H1 (cell line): Measurements from ENCODE around the gene TMPRSS9. TPM values are rescaled to one million over a fixed set of nuclear protein-coding genes. Genes with fewer than 3 reads are reported as not detected.
A peak's percentile ranks its signal among the peaks of the same experiment; 100 is the strongest.

Source experiments
- CTCF ChIA-PET: fragments of 300-600 bp; sonication (Branson Sonifier 250); formaldehyde crosslinking; loops from one replicate; lab custom pipeline; 2021; ENCODE audit not compliant: partially characterized antibody; lab: Charles Lee
- POLR2A ChIA-PET: fragments of 300-600 bp; sonication (Branson Sonifier 250); formaldehyde crosslinking; loops from one replicate; lab custom pipeline; 2021; ENCODE audit warnings: inconsistent platforms; ENCODE audit not compliant: partially characterized antibody; lab: Charles Lee
- DNase-seq, 2 experiments: peaks; one replicate each; pipeline versions ENCODE4 v3.0.0 to v3.0.0-alpha.2; 2010 to 2022; ENCODE audit warnings: low spot score in 2 of 2, low read depth in 1 of 2, mixed read lengths in 1 of 2
- FAIRE-seq: peaks from 2 replicates; lab custom pipeline; 2011; peaks lifted over from hg19 to GRCh38; lab: Jason Lieb, UNC
- H2AFZ ChIP-seq: 2 replicates; pipeline ENCODE4 v1.8.1; 2012; ENCODE audit warnings: low read length, inconsistent platforms
- H2AK5ac ChIP-seq: 2 replicates; pipeline ENCODE4 v1.6.1; 2013; ENCODE audit warnings: low read depth, low read length
- H2BK120ac ChIP-seq: replicated peaks from 2 replicates; pipeline ENCODE3; 2013; ENCODE audit warnings: low read depth, low read length, inconsistent platforms
- H2BK12ac ChIP-seq: 2 replicates; pipeline ENCODE4 v1.6.1; 2013; ENCODE audit warnings: low read depth, low read length
- H2BK15ac ChIP-seq: 2 replicates; pipeline ENCODE4 v1.6.1; 2013; ENCODE audit warnings: low read length
- H2BK20ac ChIP-seq: 2 replicates; pipeline ENCODE4 v1.6.1; 2013; ENCODE audit warnings: low read length
- H2BK5ac ChIP-seq: 2 replicates; pipeline ENCODE4 v1.6.1; 2013; ENCODE audit warnings: low read depth, low read length
- H3K14ac ChIP-seq: 2 replicates; pipeline ENCODE4 v1.6.1; 2013; ENCODE audit warnings: inconsistent platforms; ENCODE audit not compliant: insufficient read length
- H3K18ac ChIP-seq: 2 replicates; pipeline ENCODE4 v1.6.1; 2013; ENCODE audit warnings: low read length; ENCODE audit errors: extremely low read depth
- H3K23ac ChIP-seq: 2 replicates; pipeline ENCODE4 v1.6.1; 2013; ENCODE audit warnings: inconsistent platforms; ENCODE audit not compliant: insufficient read length
- H3K23me2 ChIP-seq: 2 replicates; pipeline ENCODE4 v1.6.1; 2013; ENCODE audit warnings: low read depth, low read length
- H3K27ac ChIP-seq: 2 replicates; pipeline ENCODE4 v1.6.1; 2011; ENCODE audit warnings: low read depth, low read length, inconsistent platforms
- H3K27me3 ChIP-seq, 4 experiments: replicated peaks in 1 of 4; 1 replicate in 1 of 4; 2 replicates in 3 of 4; pipeline versions ENCODE4 v1.6.1 to v1.8.1; 2011 to 2013; ENCODE audit warnings: low read length in 3 of 4, mild to moderate bottlenecking in 3 of 4, inconsistent platforms in 2 of 4, mixed read lengths in 2 of 4, moderate library complexity in 1 of 4; ENCODE audit not compliant: control insufficient read depth in 3 of 4, insufficient read depth in 3 of 4; ENCODE audit errors: extremely low read depth in 1 of 4
- H3K36me3 ChIP-seq, 4 experiments: 2 replicates each; pipeline versions ENCODE4 v1.6.1 to v1.8.1; 2011 to 2013; ENCODE audit warnings: mild to moderate bottlenecking in 4 of 4, low read length in 3 of 4, moderate library complexity in 2 of 4, control low read depth in 1 of 4, inconsistent platforms in 1 of 4; ENCODE audit not compliant: insufficient read depth in 4 of 4, control insufficient read depth in 2 of 4
- H3K4ac ChIP-seq: replicated peaks from 2 replicates; pipeline ENCODE3; 2013; ENCODE audit warnings: low read length, low read depth, mixed read lengths, inconsistent platforms; ENCODE audit not compliant: insufficient read length
- H3K4me1 ChIP-seq, 4 experiments: replicated peaks in 1 of 4; 1 replicate in 1 of 4; 2 replicates in 3 of 4; pipeline versions ENCODE4 v1.6.1 to v1.8.1; 2011 to 2013; ENCODE audit warnings: low read length in 3 of 4, inconsistent platforms in 2 of 4, mixed read lengths in 1 of 4; ENCODE audit not compliant: insufficient read depth in 4 of 4, control insufficient read depth in 3 of 4
- H3K4me2 ChIP-seq, 2 experiments: 2 replicates each; pipeline versions ENCODE4 v1.6.1 to v1.8.1; 2011 to 2013; ENCODE audit warnings: low read depth in 2 of 2, low read length in 2 of 2, control low read depth in 1 of 2, inconsistent platforms in 1 of 2, mild to moderate bottlenecking in 1 of 2; ENCODE audit not compliant: insufficient read depth in 1 of 2
- H3K4me3 ChIP-seq, 4 experiments: fragments of 200-600, 300-600 bp in 1 of 4; sonication (generic), shearing (Covaris generic), sonication (Bioruptor Twin) in 1 of 4; 2 replicates each; pipeline versions ENCODE4 v1.5.1 to v1.8.1; 2011 to 2016; ENCODE audit warnings: low read length in 4 of 4, low read depth in 3 of 4, control low read depth in 2 of 4, inconsistent platforms in 2 of 4, mild to moderate bottlenecking in 2 of 4, mixed read lengths in 1 of 4, moderate library complexity in 1 of 4; ENCODE audit not compliant: insufficient read depth in 2 of 4; ENCODE audit errors: extremely low read depth in 1 of 4
- H3K56ac ChIP-seq: replicated peaks from 2 replicates; pipeline ENCODE3; 2013; ENCODE audit warnings: low read depth, mild to moderate bottlenecking, mixed read lengths, low read length, inconsistent platforms; ENCODE audit not compliant: insufficient read length
- H3K79me1 ChIP-seq: 2 replicates; pipeline ENCODE4 v1.6.1; 2013; ENCODE audit warnings: low read depth, low read length, control low read depth
- H3K79me2 ChIP-seq, 2 experiments: 2 replicates each; pipeline versions ENCODE4 v1.6.1 to v1.8.1; 2012 to 2013; ENCODE audit warnings: low read length in 2 of 2, mild to moderate bottlenecking in 2 of 2, inconsistent platforms in 1 of 2; ENCODE audit not compliant: insufficient read depth in 2 of 2, control insufficient read depth in 1 of 2
- H3K9ac ChIP-seq, 4 experiments: replicated peaks in 1 of 4; 1 replicate in 1 of 4; 2 replicates in 3 of 4; pipeline versions ENCODE4 v1.6.1 to v1.8.1; 2011 to 2013; ENCODE audit warnings: low read depth in 3 of 4, low read length in 3 of 4, control low read depth in 2 of 4, mild to moderate bottlenecking in 2 of 4, moderate library complexity in 2 of 4, inconsistent platforms in 1 of 4; ENCODE audit errors: extremely low read depth in 1 of 4
- H3K9me3 ChIP-seq, 2 experiments: 2 replicates each; pipeline versions ENCODE4 v1.6.1 to v1.8.1; 2012 to 2013; ENCODE audit warnings: mild to moderate bottlenecking in 2 of 2, moderate library complexity in 2 of 2, control low read depth in 1 of 2, inconsistent platforms in 1 of 2, low read depth in 1 of 2, low read length in 1 of 2, mixed read lengths in 1 of 2; ENCODE audit not compliant: insufficient read depth in 2 of 2
- H4K20me1 ChIP-seq, 2 experiments: replicated peaks in 1 of 2; 2 replicates each; pipeline versions ENCODE3 to v1.8.1; 2011 to 2013; ENCODE audit warnings: inconsistent platforms in 2 of 2, low read length in 2 of 2, mild to moderate bottlenecking in 1 of 2; ENCODE audit not compliant: insufficient read depth in 2 of 2, control insufficient read depth in 1 of 2
- H4K5ac ChIP-seq: 2 replicates; pipeline ENCODE4 v1.6.1; 2013; ENCODE audit warnings: low read length, low read depth, mixed read lengths, inconsistent platforms; ENCODE audit not compliant: insufficient read length
- H4K8ac ChIP-seq: 2 replicates; pipeline ENCODE4 v1.8.0; 2013; ENCODE audit warnings: mild to moderate bottlenecking, moderate library complexity, low read length, inconsistent platforms; ENCODE audit not compliant: insufficient read depth; ENCODE audit errors: extremely low read depth
- H4K91ac ChIP-seq: replicated peaks from 2 replicates; pipeline ENCODE3; 2013; ENCODE audit warnings: low read length, mixed read lengths, inconsistent platforms; ENCODE audit not compliant: insufficient read length
- BACH1 ChIP-seq: IDR thresholded peaks from 2 replicates; pipeline ENCODE4 v1.6.1; 2012; ENCODE audit warnings: low read length, improper control_type of control experiment
- CHD2 ChIP-seq: IDR thresholded peaks from 2 replicates; pipeline ENCODE4 v1.6.1; 2012; ENCODE audit warnings: low read length, improper control_type of control experiment
- KDM1A ChIP-seq: fragments of 200-600, 300-600 bp; sonication (generic); IDR thresholded peaks from 2 replicates; pipeline ENCODE4 v1.7.1; 2016; ENCODE audit warnings: mild to moderate bottlenecking, low read length, borderline replicate concordance
- KDM5A ChIP-seq: fragments of 200-600 bp; IDR thresholded peaks from 2 replicates; pipeline ENCODE4 v1.7.1; 2012; ENCODE audit warnings: mild to moderate bottlenecking, low read length, inconsistent platforms, mixed read lengths
- PHF8 ChIP-seq: fragments of 200-600 bp; sonication (generic); conservative IDR thresholded peaks from 2 replicates; pipeline ENCODE4 v1.7.1; 2012; ENCODE audit warnings: low read depth, mild to moderate bottlenecking, inconsistent platforms, low read length, moderate library complexity
- RBBP5 ChIP-seq: IDR thresholded peaks from 2 replicates; pipeline ENCODE4 v1.7.1; 2012; ENCODE audit warnings: low read depth, mild to moderate bottlenecking, inconsistent platforms, low read length, moderate library complexity, borderline replicate concordance
- SAP30 ChIP-seq: fragments of 300-600 bp; sonication (generic); IDR thresholded peaks from 2 replicates; pipeline ENCODE4 v1.7.1; 2012; ENCODE audit warnings: low read length, moderate library complexity, mild to moderate bottlenecking, inconsistent platforms; ENCODE audit not compliant: insufficient read depth, insufficient replicate concordance
- SP1 ChIP-seq: IDR thresholded peaks from 2 replicates; pipeline ENCODE4 v1.6.1; 2011; ENCODE audit warnings: low read depth, low read length
- SP2 ChIP-seq: IDR thresholded peaks from 2 replicates; pipeline ENCODE4 v1.6.1; 2012; ENCODE audit warnings: mild to moderate bottlenecking, low read length, inconsistent platforms
- TAF1 ChIP-seq: IDR thresholded peaks from 2 replicates; pipeline ENCODE4 v1.6.1; 2011; ENCODE audit warnings: mild to moderate bottlenecking, low read depth, low read length
- TAF7 ChIP-seq: optimal IDR thresholded peaks from 2 replicates; pipeline ENCODE3; 2011; ENCODE audit warnings: low read depth, mild to moderate bottlenecking, inconsistent platforms, low read length, moderate library complexity, borderline replicate concordance
- TEAD4 ChIP-seq: IDR thresholded peaks from 2 replicates; pipeline ENCODE4 v1.6.1; 2012; ENCODE audit warnings: low read depth, low read length, inconsistent platforms, mixed read lengths
- ZNF274 ChIP-seq: IDR thresholded peaks from 2 replicates; pipeline ENCODE4 v1.7.0; 2012; ENCODE audit warnings: low read length, borderline replicate concordance; ENCODE audit errors: extremely low read depth
- WGBS, 2 experiments: shearing (Covaris generic) in 1 of 2; methylation state at CpG; one replicate each; pipeline versions ENCODE4 v1.1.6 to v1.1.7; 2013 to 2015; ENCODE audit warnings: low lambda C conversion rate in 2 of 2, mixed read lengths in 2 of 2, inconsistent platforms in 1 of 2, low coverage in 1 of 2, missing lambda C conversion rate in 1 of 2; ENCODE audit not compliant: insufficient replicate concordance in 2 of 2, insufficient coverage in 1 of 2, insufficient read length in 1 of 2; ENCODE audit errors: extremely low coverage in 1 of 2, missing lambda C conversion rate in 1 of 2; 5-methylcytosine and 5-hydroxymethylcytosine counted together
- polyA plus RNA-seq, 7 experiments: library from polyadenylated mRNA; depleted of rRNA in 3 of 7; stranded (reverse) in 5 of 7; unstranded in 2 of 7; fragments of >200 nt in 5 of 7; fragments of 200-250 nt in 2 of 7; gene quantifications; 1 replicate in 5 of 7; 2 replicates in 1 of 7; 4 replicates in 1 of 7; pipeline versions ENCODE4 v1.2.1 to v1.2.3, GENCODE V29; 2011 to 2013; ENCODE audit warnings: missing spikeins in 2 of 7, mixed read lengths in 2 of 7
- total RNA-seq: library from RNA; stranded (reverse); fragmentation: NEBNext Ultra II Directional; extraction: Animal tissue kit (Norgen Biotek cat#: 25700); gene quantifications from 2 replicates; pipeline ENCODE4 v1.2.1, GENCODE V29; 2021

TMPRSS9 gene
- total and polyA plus RNA-seq, 2 of the 8 experiments (the other 6 are each of a cell fraction or from before 2014, with no cell fraction given) = 0.15 to 0.19 TPM

DNA sequence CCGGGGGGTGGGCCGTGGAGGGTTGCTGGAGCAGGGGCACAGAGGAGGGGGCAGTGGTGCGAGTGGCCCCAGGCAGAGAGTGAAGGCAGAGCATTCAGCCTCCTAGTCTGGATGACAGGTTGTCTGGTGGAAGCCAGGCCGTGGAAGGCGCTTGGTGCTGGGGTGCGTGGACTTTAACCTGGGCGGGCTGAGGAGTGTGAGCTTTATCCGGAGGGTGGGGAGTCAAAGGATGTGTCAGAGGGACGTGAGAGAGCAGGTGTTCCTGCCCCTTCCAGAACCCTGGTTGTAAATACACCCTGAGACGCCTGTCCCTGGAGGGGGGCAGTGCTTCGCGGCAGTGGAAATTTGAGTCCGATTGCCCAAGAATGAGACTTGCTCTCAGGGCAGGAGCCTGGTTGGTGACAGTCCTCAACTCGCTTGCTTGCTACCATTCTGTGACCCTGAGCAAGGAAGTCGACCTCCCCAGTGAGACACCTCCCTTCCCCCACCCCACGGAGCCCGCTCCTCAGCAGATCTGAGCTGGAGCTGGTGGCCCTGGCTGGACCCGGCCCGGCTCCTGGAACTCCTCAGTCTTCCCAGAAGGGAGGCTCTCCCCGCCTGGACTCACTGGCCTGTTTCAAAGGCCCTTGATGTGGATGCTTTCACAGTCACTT lies 29.3 kb upstream of the TMPRSS9 start:
- no peak overlapping the region for H2AFZ ChIP-seq
- FAIRE-seq (no peak), DNase-seq (peak in 1 of 2 experiments; percentile 54)
- H3K27ac ChIP-seq = no peak overlapping the region
- no peak overlapping the region for H3K56ac ChIP-seq
- no peak overlapping the region for H2BK12ac ChIP-seq
- H4K8ac ChIP-seq = peak overlapping the region; percentile 64; the same call in 1 of the 2 replicates
- ChIA-PET CTCF (interaction anchor here (0.7 to 6.3 kb wide), 4 partner anchors 15 to 143 kb away, joined by 3 to 27 read pairs (median 4); no protein-coding TSS in a partner anchor), POLR2A (interaction anchor here (0.6 to 1.8 kb wide), 8 partner anchors 9 to 92 kb away, joined by 3 to 9 read pairs (median 3); no protein-coding TSS in a partner anchor)
- H3K14ac ChIP-seq = no peak overlapping the region
- H4K5ac ChIP-seq = no peak overlapping the region
- H3K27me3 ChIP-seq = no peaks in the 10 kb centered on the region
- H3K9me3 ChIP-seq = peaks cover 0 to 5% of the 10 kb centered on the region in 2 experiments; a peak in 1 of 4 replicates
- peak overlapping the region; percentile 46 for H4K91ac ChIP-seq
- H3K9ac ChIP-seq = no peak overlapping the region
- H3K4ac ChIP-seq = no peak overlapping the region
- no peak overlapping the region for H2BK15ac ChIP-seq
- peaks cover 0 to 4% (median 0%) of the 10 kb centered on the region in 4 experiments; a peak in 2 of 8 replicates for H3K36me3 ChIP-seq
- H2BK5ac ChIP-seq = no peak overlapping the region
- H3K23ac ChIP-seq = no peak overlapping the region
- peaks cover 1 to 20% of the 10 kb centered on the region in 2 experiments for H4K20me1 ChIP-seq
- no peak overlapping the region; a peak in 1 of 8 replicates for H3K4me3 ChIP-seq
- H2AK5ac ChIP-seq = no peak overlapping the region; the same call in 1 of the 2 replicates
- peaks cover 11% of the 10 kb centered on the region; the same call in 1 of the 2 replicates for H3K23me2 ChIP-seq
- H3K4me1 ChIP-seq = peaks cover 0 to 33% (median 15%) of the 10 kb centered on the region in 4 experiments; a peak in 6 of 7 replicates
- peak overlapping the region; percentile 25 to 35 for H3K4me2 ChIP-seq
- H3K79me2 ChIP-seq = peaks cover 7 to 64% of the 10 kb centered on the region in 2 experiments
- H3K18ac ChIP-seq = no peak overlapping the region; the same call in 1 of the 2 replicates
- WGBS, 2 experiments = 80% methylated on average over 20 of the region's 20 CpGs; no CpG with 5 or more reads in 1 of the 2 experiments
- no peak overlapping the region for H2BK120ac ChIP-seq
- H3K79me1 ChIP-seq = peaks cover 26% of the 10 kb centered on the region
- H2BK20ac ChIP-seq = no peak overlapping the region
- TF ChIP-seq BACH1 = no peak
- no peak for TF ChIP-seq PHF8
- TF ChIP-seq SP1 = no peak
- TF ChIP-seq CHD2 = no peak
- TF ChIP-seq TAF1 = no peak
- TF ChIP-seq TEAD4 = no peak
- TF ChIP-seq RBBP5 = no peak
- no peak for TF ChIP-seq TAF7
- no peak for TF ChIP-seq SAP30
- no peak for TF ChIP-seq ZNF274
- TF ChIP-seq KDM1A = no peak
- TF ChIP-seq SP2 = no peak
- TF ChIP-seq KDM5A = no peak
